HFFc6 (cell line): Measurements from ENCODE around the gene GDPD5. TPM values are rescaled to one million over a fixed set of nuclear protein-coding genes. Genes with fewer than 3 reads are reported as not detected.

Source experiments
- DNase-seq: peaks from one replicate; pipeline ENCODE4 v3.0.0-alpha.2; 2018
- H3K27ac Mint-ChIP-seq: 2 replicates; pipeline ENCODE4 v1.8.0; 2020; ENCODE audit warnings: mild to moderate bottlenecking, mixed read lengths
- H3K27me3 Mint-ChIP-seq: 2 replicates; pipeline ENCODE4 v1.8.0; 2021; ENCODE audit warnings: mild to moderate bottlenecking, moderate library complexity, mixed read lengths; ENCODE audit not compliant: insufficient read depth
- H3K36me3 Mint-ChIP-seq: 2 replicates; pipeline ENCODE4 v1.8.0; 2021; ENCODE audit warnings: low read depth, mixed read lengths
- H3K4me1 Mint-ChIP-seq: 2 replicates; pipeline ENCODE4 v1.8.0; 2020; ENCODE audit warnings: low read depth, mixed read lengths
- H3K4me3 Mint-ChIP-seq: 2 replicates; pipeline ENCODE4 v1.8.0; 2020; ENCODE audit warnings: mild to moderate bottlenecking, moderate library complexity, mixed read lengths
- H3K9me3 Mint-ChIP-seq: 2 replicates; pipeline ENCODE4 v1.8.0; 2020; ENCODE audit warnings: mild to moderate bottlenecking, mixed read lengths
- total RNA-seq, 6 experiments: library from RNA; stranded (reverse); fragmentation: NEBNext Ultra II Directional; extraction: Animal tissue kit (Norgen Biotek cat#: 25700); gene quantifications; 2 replicates in 1 of 6; 3 replicates in 5 of 6; pipeline ENCODE4 v1.2.3, GENCODE V29; 2021
- TF ChIP-seq, protein P1 (sequence below): fragments of 200-600 bp; sonication (generic); IDR thresholded peaks from 2 replicates; pipeline ENCODE4 v1.5.0; 2021; ENCODE audit warnings: antibody characterized with exemption, mild to moderate bottlenecking

Gene GDPD5
- total RNA-seq, 6 experiments from 2014 or later: 2.5 to 5.7 (median 4.2) TPM

DNA sequence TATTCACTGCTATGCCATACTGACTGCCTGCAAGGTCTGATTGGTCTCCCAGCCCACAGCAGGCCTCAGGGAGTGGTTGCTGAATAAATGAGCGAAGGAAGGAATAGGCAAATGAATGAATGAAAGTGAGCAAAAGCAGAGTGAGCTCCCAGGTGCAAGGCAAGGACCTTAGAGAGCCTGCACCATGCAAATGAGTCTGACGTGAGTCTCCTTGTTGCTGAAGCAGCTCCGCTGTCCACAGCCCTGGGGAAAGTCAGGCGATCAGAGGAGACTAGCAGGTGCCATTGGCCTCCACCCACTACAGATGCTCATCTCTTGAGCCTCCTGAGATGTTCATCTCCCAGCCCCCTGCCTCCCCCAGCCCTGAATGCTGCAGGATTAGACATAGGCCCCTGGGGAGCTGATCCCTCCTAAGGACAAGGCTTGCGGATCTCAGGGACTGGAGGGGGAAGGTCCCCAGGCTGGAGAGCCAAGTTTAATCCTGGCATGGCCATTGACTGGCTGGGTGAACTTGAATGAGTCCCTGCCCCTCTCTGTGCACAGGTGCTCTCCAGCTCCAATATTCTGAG lies 22.1 kb downstream of the GDPD5 start:
- Mint-ChIP-seq H3K27ac (no peak overlapping the region), H3K27me3 (peaks cover 9% of the 10 kb centered on the region), H3K36me3 (no peaks in the 10 kb centered on the region), H3K4me1 (peaks cover 34% of the 10 kb centered on the region), H3K4me3 (no peak overlapping the region), H3K9me3 (no peaks in the 10 kb centered on the region)
- TF ChIP-seq, protein P1, sequence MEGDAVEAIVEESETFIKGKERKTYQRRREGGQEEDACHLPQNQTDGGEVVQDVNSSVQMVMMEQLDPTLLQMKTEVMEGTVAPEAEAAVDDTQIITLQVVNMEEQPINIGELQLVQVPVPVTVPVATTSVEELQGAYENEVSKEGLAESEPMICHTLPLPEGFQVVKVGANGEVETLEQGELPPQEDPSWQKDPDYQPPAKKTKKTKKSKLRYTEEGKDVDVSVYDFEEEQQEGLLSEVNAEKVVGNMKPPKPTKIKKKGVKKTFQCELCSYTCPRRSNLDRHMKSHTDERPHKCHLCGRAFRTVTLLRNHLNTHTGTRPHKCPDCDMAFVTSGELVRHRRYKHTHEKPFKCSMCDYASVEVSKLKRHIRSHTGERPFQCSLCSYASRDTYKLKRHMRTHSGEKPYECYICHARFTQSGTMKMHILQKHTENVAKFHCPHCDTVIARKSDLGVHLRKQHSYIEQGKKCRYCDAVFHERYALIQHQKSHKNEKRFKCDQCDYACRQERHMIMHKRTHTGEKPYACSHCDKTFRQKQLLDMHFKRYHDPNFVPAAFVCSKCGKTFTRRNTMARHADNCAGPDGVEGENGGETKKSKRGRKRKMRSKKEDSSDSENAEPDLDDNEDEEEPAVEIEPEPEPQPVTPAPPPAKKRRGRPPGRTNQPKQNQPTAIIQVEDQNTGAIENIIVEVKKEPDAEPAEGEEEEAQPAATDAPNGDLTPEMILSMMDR: no peak
- no peak for DNase-seq

DNA sequence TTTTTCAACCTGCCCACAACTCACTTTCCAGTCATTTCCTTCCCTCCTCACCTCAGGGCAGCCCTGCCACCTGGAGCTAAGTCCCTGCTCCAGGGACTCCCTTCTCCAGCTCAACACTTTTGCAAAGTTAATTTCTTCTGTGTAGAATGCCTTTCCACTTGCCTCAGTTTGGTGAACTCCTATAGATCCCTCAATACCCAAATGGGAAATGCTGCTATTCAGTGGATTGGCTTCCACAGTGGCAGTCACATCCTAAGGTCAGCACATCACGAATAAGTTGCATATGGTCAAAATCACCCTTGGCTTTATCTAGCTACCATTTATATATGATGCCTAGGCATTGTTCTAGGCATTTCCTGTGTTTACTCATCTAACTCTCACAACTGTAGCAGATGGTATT lies 23.6 kb downstream of the GDPD5 start:
- Mint-ChIP-seq H3K4me3 (no peak overlapping the region), H3K27ac (no peak overlapping the region), H3K9me3 (no peaks in the 10 kb centered on the region), H3K27me3 (peaks cover 8% of the 10 kb centered on the region), H3K36me3 (no peaks in the 10 kb centered on the region), H3K4me1 (peaks cover 42% of the 10 kb centered on the region)
- DNase-seq: no peak
- TF ChIP-seq, protein P1: no peak

DNA sequence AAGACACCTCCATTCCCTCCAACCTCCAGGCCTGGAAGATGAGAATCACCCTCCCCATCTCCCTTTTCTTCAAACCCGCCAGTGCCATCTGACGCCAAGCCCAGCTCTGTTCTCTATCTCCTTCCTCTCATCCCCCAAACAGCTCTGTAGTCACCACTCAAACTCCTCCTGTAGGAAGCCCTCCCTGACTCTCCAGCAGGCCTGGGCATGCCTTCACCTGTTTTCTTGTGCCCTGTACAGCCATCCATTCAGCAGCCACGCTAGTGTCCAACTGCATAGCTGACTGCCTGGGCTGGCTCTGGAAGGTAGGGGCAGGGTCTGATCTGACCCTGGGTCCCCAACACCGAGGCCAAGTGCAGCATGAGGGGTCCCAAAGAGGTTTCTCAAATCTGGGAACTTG lies 25.0 kb downstream of the GDPD5 start:
- Mint-ChIP-seq H3K27ac (peak overlapping the region; percentile 82), H3K27me3 (peaks cover 4% of the 10 kb centered on the region; the same call in 1 of the 2 replicates), H3K9me3 (no peaks in the 10 kb centered on the region), H3K4me1 (peaks cover 42% of the 10 kb centered on the region), H3K4me3 (no peak overlapping the region; the same call in 1 of the 2 replicates), H3K36me3 (no peaks in the 10 kb centered on the region)
- TF ChIP-seq, protein P1: no peak
- DNase-seq: no peak

DNA sequence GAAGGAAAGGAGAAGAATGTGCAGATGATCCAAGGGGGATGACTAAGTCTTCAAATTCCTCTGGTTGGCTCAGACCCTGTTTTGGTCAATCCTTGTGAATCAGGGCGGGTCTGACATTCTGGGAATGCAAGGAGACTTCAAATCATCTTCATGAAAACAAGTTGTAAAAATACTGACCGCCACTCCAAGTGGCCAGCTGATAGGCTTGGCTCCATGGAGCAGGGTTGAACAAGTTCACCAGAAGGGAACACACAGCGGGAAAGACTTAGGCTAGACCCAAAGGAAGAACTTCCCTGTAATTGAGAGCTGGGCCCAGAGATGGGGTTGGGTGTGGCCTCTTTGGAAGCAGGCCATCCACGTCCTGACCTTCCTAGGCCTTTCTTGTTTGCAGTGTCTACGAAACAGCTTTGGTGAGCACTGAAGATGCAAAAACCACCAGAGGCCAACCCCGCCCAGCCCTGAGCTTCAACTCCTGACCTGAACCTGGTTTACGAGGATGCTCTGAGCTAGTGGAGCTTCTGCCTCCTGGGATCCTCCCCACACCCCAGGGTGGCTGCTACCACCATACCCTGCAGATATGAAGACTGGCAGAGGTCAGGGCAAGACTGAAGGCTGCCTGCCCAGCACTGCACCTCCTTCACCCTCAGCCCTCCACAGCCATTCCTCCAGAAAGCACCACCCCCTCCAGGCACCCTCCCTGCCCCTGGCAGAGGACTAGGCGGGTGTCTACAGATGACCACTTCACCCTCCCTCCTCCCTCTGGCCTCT lies 26.1 kb downstream of the GDPD5 start:
- Mint-ChIP-seq H3K9me3 (no peaks in the 10 kb centered on the region), H3K36me3 (no peaks in the 10 kb centered on the region), H3K27ac (peak overlapping the region; percentile 82), H3K4me3 (peak overlapping the region; percentile 54), H3K27me3 (peaks cover 4% of the 10 kb centered on the region; the same call in 1 of the 2 replicates), H3K4me1 (peaks cover 42% of the 10 kb centered on the region)
- TF ChIP-seq, protein P1: no peak
- peak; percentile 95 for DNase-seq

DNA sequence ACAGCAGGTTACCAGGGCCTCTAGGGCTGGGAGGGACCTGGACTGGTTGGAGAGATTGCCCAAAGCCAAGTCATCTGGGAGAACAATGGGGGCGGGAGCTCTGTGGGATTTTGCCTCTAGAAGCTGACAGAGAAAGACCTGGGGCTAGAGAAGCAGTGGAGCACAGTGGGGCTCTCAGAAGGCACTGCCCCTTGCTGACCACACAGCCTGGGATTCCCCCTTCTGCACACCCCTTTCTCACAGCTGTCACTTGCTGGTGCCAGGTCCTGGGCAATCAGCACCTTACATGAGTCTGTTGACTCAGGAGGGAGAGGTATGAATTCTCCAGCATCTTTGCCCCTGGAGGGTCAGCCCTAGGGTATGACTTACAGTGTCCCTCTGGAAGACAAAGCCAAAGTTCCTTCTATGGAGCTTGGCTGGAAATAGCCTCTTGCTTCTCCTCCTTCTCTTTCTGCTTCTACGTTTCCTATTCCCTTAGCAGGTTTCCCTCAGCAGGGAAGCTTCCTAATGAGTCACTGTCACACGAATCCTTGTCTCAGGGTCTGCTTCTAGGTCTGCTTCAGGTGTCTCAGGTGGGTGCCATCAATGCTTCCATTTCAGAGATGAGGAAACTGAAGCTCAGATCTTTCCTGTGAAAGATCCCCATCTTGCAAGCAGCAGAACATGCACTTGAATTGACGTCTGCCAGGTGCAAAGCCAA lies 27.0 kb downstream of the GDPD5 start:
- TF ChIP-seq, protein P1: no peak
- peaks cover 4% of the 10 kb centered on the region; the same call in 1 of the 2 replicates for H3K27me3 Mint-ChIP-seq
- peak overlapping the region; percentile 82 for H3K27ac Mint-ChIP-seq
- peaks cover 42% of the 10 kb centered on the region for H3K4me1 Mint-ChIP-seq
- DNase-seq: peak; percentile 13
- H3K36me3 Mint-ChIP-seq: no peaks in the 10 kb centered on the region
- no peaks in the 10 kb centered on the region for H3K9me3 Mint-ChIP-seq
- H3K4me3 Mint-ChIP-seq: peak overlapping the region; percentile 54; the same call in 1 of the 2 replicates
